ENCODE results near the gene SH3GL1.

The SH3GL1 gene

DNA sequence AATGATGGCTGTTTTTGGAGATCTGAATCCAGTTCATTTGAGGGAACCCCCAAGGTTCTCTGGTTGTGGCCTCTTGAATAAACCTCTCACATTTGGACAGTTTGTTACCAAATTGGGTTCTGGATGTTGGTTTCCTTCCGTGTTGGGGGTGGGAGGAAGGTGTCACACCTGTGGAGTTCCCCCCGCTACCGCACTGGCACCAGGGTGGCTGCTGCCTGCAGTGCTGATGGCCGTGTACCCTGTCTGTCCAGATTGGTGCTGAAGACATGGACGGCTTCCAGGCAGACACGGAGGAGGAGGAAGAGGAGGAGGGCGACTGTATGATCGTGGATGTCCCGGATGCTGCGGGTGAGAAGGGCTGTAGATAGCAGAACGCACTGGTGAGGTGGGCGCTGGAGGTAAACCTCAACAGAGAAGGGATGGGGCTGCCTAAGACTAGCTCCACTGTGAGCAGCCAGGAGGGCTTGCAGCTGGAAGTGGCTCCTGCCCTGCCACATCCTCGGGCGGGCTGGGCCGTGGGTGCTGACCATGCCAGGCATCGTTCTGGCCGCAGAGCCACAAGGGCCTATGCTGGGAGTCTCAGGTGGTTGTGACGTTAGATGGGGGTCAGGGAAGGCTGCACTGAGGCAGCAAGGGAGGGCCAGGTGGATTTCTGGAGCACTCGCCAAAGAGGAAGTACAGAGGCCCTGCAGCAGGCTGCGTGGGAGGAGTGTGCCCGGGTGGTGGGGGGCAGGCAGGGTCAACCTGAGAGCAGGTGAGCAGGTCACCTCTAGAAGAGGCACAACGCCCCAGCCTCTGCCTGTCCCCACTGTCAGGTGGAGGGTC is 41.9 kb upstream of the SH3GL1 start:
- DNase-seq (ENCODE audit: low read depth) = no peak
- no peak overlapping the region for H3K4me3 ChIP-seq (ENCODE audit: control insufficient read depth, low read depth, low read length)
- no peak for TF ChIP-seq CTCF (conservative IDR thresholded peaks at IDR 0.05; ENCODE audit: control insufficient read depth, insufficient read depth, low read depth, low read length)

GRCh38 chr19:4439243-4439642 is 38.9 kb upstream of the SH3GL1 start:
- no peak for DNase-seq (ENCODE audit: low read depth)
- TF ChIP-seq CTCF (conservative IDR thresholded peaks at IDR 0.05; ENCODE audit: control insufficient read depth, insufficient read depth, low read depth, low read length) = no peak
- no peak overlapping the region for H3K4me3 ChIP-seq (ENCODE audit: control insufficient read depth, low read depth, low read length)

DNA sequence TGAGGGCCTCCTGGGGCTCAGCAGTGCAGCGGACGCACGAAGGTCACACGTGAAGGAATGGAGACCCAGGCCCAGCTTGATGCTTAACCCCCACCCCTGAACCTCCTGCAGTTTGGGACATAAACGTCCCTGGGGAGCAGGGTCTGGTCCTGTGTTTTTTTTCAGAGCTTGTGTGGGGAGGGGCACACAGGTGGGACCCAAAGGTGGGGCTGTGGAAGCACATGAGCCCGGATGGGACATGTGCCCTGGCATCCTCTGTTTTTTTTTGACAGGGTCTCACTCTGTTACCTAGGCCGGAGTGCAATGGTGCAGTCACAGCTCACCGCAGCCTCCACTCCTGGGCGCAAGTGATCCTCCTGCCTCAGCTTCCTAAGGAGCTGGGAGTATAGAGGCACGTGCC is 36.8 kb upstream of the SH3GL1 start:
- no peak for TF ChIP-seq CTCF (conservative IDR thresholded peaks at IDR 0.05; ENCODE audit: control insufficient read depth, insufficient read depth, low read depth, low read length)
- no peak overlapping the region for H3K4me3 ChIP-seq (ENCODE audit: control insufficient read depth, low read depth, low read length)
- no peak for DNase-seq (ENCODE audit: low read depth)

- no peak for TF ChIP-seq CTCF (conservative IDR thresholded peaks at IDR 0.05; ENCODE audit: control insufficient read depth, insufficient read depth, low read depth, low read length)
- no peak overlapping the region for H3K4me3 ChIP-seq (ENCODE audit: control insufficient read depth, low read depth, low read length)
- no peak for DNase-seq (ENCODE audit: low read depth)
These were observed 35.9 kb upstream of the SH3GL1 start for GRCh38 chr19:4436231-4436630.

DNA sequence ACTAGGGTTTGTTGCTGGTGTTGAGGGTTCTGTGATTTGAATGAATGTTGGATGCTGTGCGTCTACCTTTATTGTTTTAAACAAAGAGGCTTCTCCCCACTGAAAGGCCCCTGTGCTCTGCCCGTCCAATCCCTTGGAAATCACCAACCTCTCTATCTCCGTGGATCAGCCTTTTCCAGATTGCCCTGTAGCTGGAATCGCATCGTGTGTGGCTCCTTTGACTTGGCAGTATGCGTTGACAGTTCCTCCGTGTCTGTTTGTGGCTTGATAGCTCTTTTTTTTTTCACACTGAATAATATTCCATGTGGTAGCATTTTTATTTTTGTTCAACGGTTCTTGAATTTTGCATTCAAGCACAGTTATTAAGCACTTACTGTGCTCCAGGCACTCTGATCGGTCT is 34.0 kb upstream of the SH3GL1 start:
- H3K4me3 ChIP-seq (ENCODE audit: control insufficient read depth, low read depth, low read length) = no peak overlapping the region
- TF ChIP-seq CTCF (conservative IDR thresholded peaks at IDR 0.05; ENCODE audit: control insufficient read depth, insufficient read depth, low read depth, low read length) = no peak
- DNase-seq (ENCODE audit: low read depth) = no peak

DNA sequence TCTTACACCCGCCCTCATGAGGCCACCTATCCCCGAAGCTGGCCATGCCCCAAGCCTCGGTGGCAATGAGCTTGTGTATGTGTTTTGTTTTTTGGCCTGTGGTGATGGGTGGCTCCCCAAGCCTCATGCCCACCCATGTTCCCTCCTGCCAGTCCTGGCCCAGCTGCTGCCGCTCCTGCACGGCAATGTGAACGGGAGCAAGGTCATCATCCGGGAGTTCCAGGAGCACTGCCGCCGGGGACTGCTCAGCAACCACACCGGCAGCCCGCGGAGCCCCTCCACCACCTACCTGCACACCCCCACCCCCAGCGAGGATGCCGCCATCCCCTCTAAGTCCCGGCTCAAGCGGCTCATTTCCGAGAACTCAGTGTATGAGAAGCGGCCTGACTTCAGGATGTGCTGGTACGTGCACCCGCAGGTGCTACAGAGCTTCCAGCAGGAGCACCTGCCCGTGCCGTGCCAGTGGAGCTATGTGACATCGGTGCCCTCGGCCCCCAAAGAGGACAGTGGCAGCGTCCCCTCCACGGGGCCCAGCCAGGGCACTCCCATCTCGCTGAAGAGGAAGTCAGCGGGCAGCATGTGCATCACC is 32.7 kb upstream of the SH3GL1 start:
- no peak for DNase-seq (ENCODE audit: low read depth)
- no peak overlapping the region for H3K4me3 ChIP-seq (ENCODE audit: control insufficient read depth, low read depth, low read length)
- no peak for TF ChIP-seq CTCF (conservative IDR thresholded peaks at IDR 0.05; ENCODE audit: control insufficient read depth, insufficient read depth, low read depth, low read length)

Data from fibroblast of mammary gland (primary cell).